MM.1S (cell line): ENCODE measurements around the gene TNPO3.

ENCODE experiments used
- CTCF ChIP-seq: fragments of 300-600 bp; sonication (generic); IDR thresholded peaks from 2 replicates; pipeline ENCODE4 v1.5.1; 2016; ENCODE audit warnings: antibody characterized with exemption, low read length, mixed read lengths
- EZH2phosphoT487 ChIP-seq: fragments of 300-600 bp; sonication (generic); IDR thresholded peaks from 2 replicates; pipeline ENCODE4 v1.6.1; 2018; ENCODE audit warnings: antibody characterized with exemption, low read length

- no peak for TF ChIP-seq CTCF
- no peak for TF ChIP-seq EZH2phosphoT487
These were observed 18.3 kb upstream of the TNPO3 start for GRCh38 chr7:129073204-129073603.
